H1 (cell line): Measurements from ENCODE around the gene HTRA1. TPM values are rescaled to one million over a fixed set of nuclear protein-coding genes. Genes with fewer than 3 reads are reported as not detected.

ENCODE experiments used
- CTCF ChIA-PET: fragments of 300-600 bp; sonication (Branson Sonifier 250); formaldehyde crosslinking; loops from one replicate; lab custom pipeline; 2021; ENCODE audit not compliant: partially characterized antibody; lab: Charles Lee
- POLR2A ChIA-PET: fragments of 300-600 bp; sonication (Branson Sonifier 250); formaldehyde crosslinking; loops from one replicate; lab custom pipeline; 2021; ENCODE audit warnings: inconsistent platforms; ENCODE audit not compliant: partially characterized antibody; lab: Charles Lee
- DNase-seq, 2 experiments: peaks; one replicate each; pipeline versions ENCODE4 v3.0.0 to v3.0.0-alpha.2; 2010 to 2022; ENCODE audit warnings: low spot score in 2 of 2, low read depth in 1 of 2, mixed read lengths in 1 of 2
- FAIRE-seq: peaks from 2 replicates; lab custom pipeline; 2011; peaks lifted over from hg19 to GRCh38; lab: Jason Lieb, UNC
- H2AFZ ChIP-seq: 2 replicates; pipeline ENCODE4 v1.8.1; 2012; ENCODE audit warnings: low read length, inconsistent platforms
- H2AK5ac ChIP-seq: 2 replicates; pipeline ENCODE4 v1.6.1; 2013; ENCODE audit warnings: low read depth, low read length
- H2BK120ac ChIP-seq: replicated peaks from 2 replicates; pipeline ENCODE3; 2013; ENCODE audit warnings: low read depth, low read length, inconsistent platforms
- H2BK12ac ChIP-seq: 2 replicates; pipeline ENCODE4 v1.6.1; 2013; ENCODE audit warnings: low read depth, low read length
- H2BK15ac ChIP-seq: 2 replicates; pipeline ENCODE4 v1.6.1; 2013; ENCODE audit warnings: low read length
- H2BK20ac ChIP-seq: 2 replicates; pipeline ENCODE4 v1.6.1; 2013; ENCODE audit warnings: low read length
- H2BK5ac ChIP-seq: 2 replicates; pipeline ENCODE4 v1.6.1; 2013; ENCODE audit warnings: low read depth, low read length
- H3K14ac ChIP-seq: 2 replicates; pipeline ENCODE4 v1.6.1; 2013; ENCODE audit warnings: inconsistent platforms; ENCODE audit not compliant: insufficient read length
- H3K18ac ChIP-seq: 2 replicates; pipeline ENCODE4 v1.6.1; 2013; ENCODE audit warnings: low read length; ENCODE audit errors: extremely low read depth
- H3K23ac ChIP-seq: 2 replicates; pipeline ENCODE4 v1.6.1; 2013; ENCODE audit warnings: inconsistent platforms; ENCODE audit not compliant: insufficient read length
- H3K23me2 ChIP-seq: 2 replicates; pipeline ENCODE4 v1.6.1; 2013; ENCODE audit warnings: low read depth, low read length
- H3K27ac ChIP-seq: 2 replicates; pipeline ENCODE4 v1.6.1; 2011; ENCODE audit warnings: low read depth, low read length, inconsistent platforms
- H3K27me3 ChIP-seq, 4 experiments: replicated peaks in 1 of 4; 1 replicate in 1 of 4; 2 replicates in 3 of 4; pipeline versions ENCODE4 v1.6.1 to v1.8.1; 2011 to 2013; ENCODE audit warnings: low read length in 3 of 4, mild to moderate bottlenecking in 3 of 4, inconsistent platforms in 2 of 4, mixed read lengths in 2 of 4, moderate library complexity in 1 of 4; ENCODE audit not compliant: control insufficient read depth in 3 of 4, insufficient read depth in 3 of 4; ENCODE audit errors: extremely low read depth in 1 of 4
- H3K36me3 ChIP-seq, 4 experiments: 2 replicates each; pipeline versions ENCODE4 v1.6.1 to v1.8.1; 2011 to 2013; ENCODE audit warnings: mild to moderate bottlenecking in 4 of 4, low read length in 3 of 4, moderate library complexity in 2 of 4, control low read depth in 1 of 4, inconsistent platforms in 1 of 4; ENCODE audit not compliant: insufficient read depth in 4 of 4, control insufficient read depth in 2 of 4
- H3K4ac ChIP-seq: replicated peaks from 2 replicates; pipeline ENCODE3; 2013; ENCODE audit warnings: low read length, low read depth, mixed read lengths, inconsistent platforms; ENCODE audit not compliant: insufficient read length
- H3K4me1 ChIP-seq, 4 experiments: replicated peaks in 1 of 4; 1 replicate in 1 of 4; 2 replicates in 3 of 4; pipeline versions ENCODE4 v1.6.1 to v1.8.1; 2011 to 2013; ENCODE audit warnings: low read length in 3 of 4, inconsistent platforms in 2 of 4, mixed read lengths in 1 of 4; ENCODE audit not compliant: insufficient read depth in 4 of 4, control insufficient read depth in 3 of 4
- H3K4me2 ChIP-seq, 2 experiments: 2 replicates each; pipeline versions ENCODE4 v1.6.1 to v1.8.1; 2011 to 2013; ENCODE audit warnings: low read depth in 2 of 2, low read length in 2 of 2, control low read depth in 1 of 2, inconsistent platforms in 1 of 2, mild to moderate bottlenecking in 1 of 2; ENCODE audit not compliant: insufficient read depth in 1 of 2
- H3K4me3 ChIP-seq, 4 experiments: fragments of 200-600, 300-600 bp in 1 of 4; sonication (generic), shearing (Covaris generic), sonication (Bioruptor Twin) in 1 of 4; 2 replicates each; pipeline versions ENCODE4 v1.5.1 to v1.8.1; 2011 to 2016; ENCODE audit warnings: low read length in 4 of 4, low read depth in 3 of 4, control low read depth in 2 of 4, inconsistent platforms in 2 of 4, mild to moderate bottlenecking in 2 of 4, mixed read lengths in 1 of 4, moderate library complexity in 1 of 4; ENCODE audit not compliant: insufficient read depth in 2 of 4; ENCODE audit errors: extremely low read depth in 1 of 4
- H3K56ac ChIP-seq: replicated peaks from 2 replicates; pipeline ENCODE3; 2013; ENCODE audit warnings: low read depth, mild to moderate bottlenecking, mixed read lengths, low read length, inconsistent platforms; ENCODE audit not compliant: insufficient read length
- H3K79me1 ChIP-seq: 2 replicates; pipeline ENCODE4 v1.6.1; 2013; ENCODE audit warnings: low read depth, low read length, control low read depth
- H3K79me2 ChIP-seq, 2 experiments: 2 replicates each; pipeline versions ENCODE4 v1.6.1 to v1.8.1; 2012 to 2013; ENCODE audit warnings: low read length in 2 of 2, mild to moderate bottlenecking in 2 of 2, inconsistent platforms in 1 of 2; ENCODE audit not compliant: insufficient read depth in 2 of 2, control insufficient read depth in 1 of 2
- H3K9ac ChIP-seq, 4 experiments: replicated peaks in 1 of 4; 1 replicate in 1 of 4; 2 replicates in 3 of 4; pipeline versions ENCODE4 v1.6.1 to v1.8.1; 2011 to 2013; ENCODE audit warnings: low read depth in 3 of 4, low read length in 3 of 4, control low read depth in 2 of 4, mild to moderate bottlenecking in 2 of 4, moderate library complexity in 2 of 4, inconsistent platforms in 1 of 4; ENCODE audit errors: extremely low read depth in 1 of 4
- H3K9me3 ChIP-seq, 2 experiments: 2 replicates each; pipeline versions ENCODE4 v1.6.1 to v1.8.1; 2012 to 2013; ENCODE audit warnings: mild to moderate bottlenecking in 2 of 2, moderate library complexity in 2 of 2, control low read depth in 1 of 2, inconsistent platforms in 1 of 2, low read depth in 1 of 2, low read length in 1 of 2, mixed read lengths in 1 of 2; ENCODE audit not compliant: insufficient read depth in 2 of 2
- H4K20me1 ChIP-seq, 2 experiments: replicated peaks in 1 of 2; 2 replicates each; pipeline versions ENCODE3 to v1.8.1; 2011 to 2013; ENCODE audit warnings: inconsistent platforms in 2 of 2, low read length in 2 of 2, mild to moderate bottlenecking in 1 of 2; ENCODE audit not compliant: insufficient read depth in 2 of 2, control insufficient read depth in 1 of 2
- H4K5ac ChIP-seq: 2 replicates; pipeline ENCODE4 v1.6.1; 2013; ENCODE audit warnings: low read length, low read depth, mixed read lengths, inconsistent platforms; ENCODE audit not compliant: insufficient read length
- H4K8ac ChIP-seq: 2 replicates; pipeline ENCODE4 v1.8.0; 2013; ENCODE audit warnings: mild to moderate bottlenecking, moderate library complexity, low read length, inconsistent platforms; ENCODE audit not compliant: insufficient read depth; ENCODE audit errors: extremely low read depth
- H4K91ac ChIP-seq: replicated peaks from 2 replicates; pipeline ENCODE3; 2013; ENCODE audit warnings: low read length, mixed read lengths, inconsistent platforms; ENCODE audit not compliant: insufficient read length
- FOSL1 ChIP-seq: IDR thresholded peaks from 2 replicates; pipeline ENCODE4 v1.6.1; 2011; ENCODE audit warnings: mild to moderate bottlenecking, low read depth, low read length, moderate library complexity; ENCODE audit not compliant: insufficient read depth
- microRNA-seq, 2 experiments: library from miRNA; unstranded; fragments of <30 nt; microRNA quantifications; one replicate each; pipeline versions ENCODE4 to v1.2.0, GENCODE V29; 2016 to 2020; ENCODE audit warnings: borderline microRNAs expressed in 2 of 2, borderline number of aligned reads in 2 of 2, borderline replicate concordance in 1 of 2
- polyA plus RNA-seq, 7 experiments: library from polyadenylated mRNA; depleted of rRNA in 3 of 7; stranded (reverse) in 5 of 7; unstranded in 2 of 7; fragments of >200 nt in 5 of 7; fragments of 200-250 nt in 2 of 7; gene quantifications; 1 replicate in 5 of 7; 2 replicates in 1 of 7; 4 replicates in 1 of 7; pipeline versions ENCODE4 v1.2.1 to v1.2.3, GENCODE V29; 2011 to 2013; ENCODE audit warnings: missing spikeins in 2 of 7, mixed read lengths in 2 of 7
- small RNA-seq: library from polyadenylated mRNA; stranded (forward); fragments of <200 nt; extraction: miRNeasy Mini kit (QIAGEN cat#:217004); gene quantifications from one replicate; pipeline ENCODE3, GENCODE V24; 2013; ENCODE audit not compliant: insufficient read depth
- total RNA-seq: library from RNA; stranded (reverse); fragmentation: NEBNext Ultra II Directional; extraction: Animal tissue kit (Norgen Biotek cat#: 25700); gene quantifications from 2 replicates; pipeline ENCODE4 v1.2.1, GENCODE V29; 2021
- TF ChIP-seq, protein P1 (sequence below): IDR thresholded peaks from 2 replicates; pipeline ENCODE4 v1.6.1; 2011; ENCODE audit warnings: low read length, improper control_type of control experiment

HTRA1 gene
- total and polyA plus RNA-seq, 2 of the 8 experiments (the other 6 are each of a cell fraction or from before 2014, with no cell fraction given): 15.8 to 20.1 TPM

- no peak overlapping the region for H2BK5ac ChIP-seq
Measured at GRCh38 chr10:122561792-122562191, 100.4 kb downstream of the HTRA1 start.

More at GRCh38 chr10:122561792-122562191, 100.4 kb downstream of the HTRA1 start:
- CTCF ChIA-PET: interaction anchor here (0.7 to 3.6 kb wide), 4 partner anchors 87 to 282 kb away, joined by 3 to 13 read pairs (median 5); no protein-coding TSS in a partner anchor
- no peaks in the 10 kb centered on the region for H3K79me1 ChIP-seq
- H3K9ac ChIP-seq: no peak overlapping the region
- H2BK120ac ChIP-seq: no peak overlapping the region
- no peak overlapping the region for H4K5ac ChIP-seq
- TF ChIP-seq FOSL1: no peak
- TF ChIP-seq, protein P1, sequence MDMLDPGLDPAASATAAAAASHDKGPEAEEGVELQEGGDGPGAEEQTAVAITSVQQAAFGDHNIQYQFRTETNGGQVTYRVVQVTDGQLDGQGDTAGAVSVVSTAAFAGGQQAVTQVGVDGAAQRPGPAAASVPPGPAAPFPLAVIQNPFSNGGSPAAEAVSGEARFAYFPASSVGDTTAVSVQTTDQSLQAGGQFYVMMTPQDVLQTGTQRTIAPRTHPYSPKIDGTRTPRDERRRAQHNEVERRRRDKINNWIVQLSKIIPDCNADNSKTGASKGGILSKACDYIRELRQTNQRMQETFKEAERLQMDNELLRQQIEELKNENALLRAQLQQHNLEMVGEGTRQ: no peak
- TF ChIP-seq, all 59 proteins: peak for 0
- Histone ChIP-seq H2BK15ac (no peak overlapping the region), H2BK12ac (no peak overlapping the region), H2AK5ac (no peak overlapping the region), H3K4me1 (peaks cover 0 to 5% (median 2%) of the 10 kb centered on the region in 4 experiments; a peak in 4 of 7 replicates), H3K79me2 (no peaks in the 10 kb centered on the region), H3K36me3 (no peaks in the 10 kb centered on the region), H3K18ac (no peak overlapping the region), H3K14ac (no peak overlapping the region), H3K27ac (no peak overlapping the region), H3K4me3 (no peak overlapping the region), H4K8ac (no peak overlapping the region), H3K9me3 (no peaks in the 10 kb centered on the region), H3K23me2 (0 out of 2 replicates have a peak, but pooled peaks cover 2% of the 10 kb centered on the region), H4K20me1 (no peaks in the 10 kb centered on the region), H3K56ac (no peak overlapping the region), H3K4me2 (no peak overlapping the region), H3K4ac (no peak overlapping the region), H2AFZ (no peak overlapping the region), H4K91ac (no peak overlapping the region), H3K23ac (no peak overlapping the region), H2BK20ac (no peak overlapping the region), H3K27me3 (no peaks in the 10 kb centered on the region)
- POLR2A ChIA-PET: interaction anchor here (0.7 kb wide), 1 partner anchor 94 kb away, joined by 3 read pairs; no protein-coding TSS in a partner anchor
- no peak for DNase-seq
- FAIRE-seq: no peak

Small RNA genes within 50 kb of the gene (microRNA-seq; reads per million reads assigned to microRNA genes)
- gene MIR3941: 0 reads per million in 2 experiments

Small RNA genes within 50 kb of the gene (small RNA-seq; reads per million reads assigned to genes)
- 1.2 reads per million for gene MIR3941

Other genes starting within 250 kb of the HTRA1 start
- not detected in 2 replicates for gene BTBD16, start 190.3 kb upstream of the HTRA1 start, total RNA-seq
- gene BTBD16, start 190.3 kb upstream of the HTRA1 start, polyA plus RNA-seq (2011; rRNA removed): 0.05 TPM in 1 of 2 replicates, not detected in the other
- gene PLEKHA1, start 86.8 kb upstream of the HTRA1 start, total RNA-seq: 35.7 and 39.7 TPM in 2 replicates
- 14.0 and 15.6 TPM in 2 replicates for gene PLEKHA1, start 86.8 kb upstream of the HTRA1 start, polyA plus RNA-seq (2011; rRNA removed)
- not detected in 2 replicates for gene ARMS2, start 6.9 kb upstream of the HTRA1 start, total RNA-seq
- gene ARMS2, start 6.9 kb upstream of the HTRA1 start, polyA plus RNA-seq (2011; rRNA removed): not detected in 2 replicates
- not detected in 2 replicates for gene DMBT1, start 99.2 kb downstream of the HTRA1 start, total RNA-seq
- 0.02 and 0.03 TPM in 2 replicates for gene DMBT1, start 99.2 kb downstream of the HTRA1 start, polyA plus RNA-seq (2011; rRNA removed)
- not detected in 2 replicates for gene C10orf120, start 238.3 kb downstream of the HTRA1 start, total RNA-seq
- not detected in 2 replicates for gene C10orf120, start 238.3 kb downstream of the HTRA1 start, polyA plus RNA-seq (2011; rRNA removed)